ENCODE data around the gene ZNF784. TPM values are rescaled to one million over a fixed set of nuclear protein-coding genes. Genes with fewer than 3 reads are reported as not detected.
"Not testable (repeated sequence)": the region's sequence is repeated elsewhere in the genome, so short reads cannot be mapped to it uniquely, and the experiment has no call there.

ZNF784 gene
- total and polyA plus RNA-seq, 7 donors: 2.8 to 9.1 (median 7.2) TPM

DNA sequence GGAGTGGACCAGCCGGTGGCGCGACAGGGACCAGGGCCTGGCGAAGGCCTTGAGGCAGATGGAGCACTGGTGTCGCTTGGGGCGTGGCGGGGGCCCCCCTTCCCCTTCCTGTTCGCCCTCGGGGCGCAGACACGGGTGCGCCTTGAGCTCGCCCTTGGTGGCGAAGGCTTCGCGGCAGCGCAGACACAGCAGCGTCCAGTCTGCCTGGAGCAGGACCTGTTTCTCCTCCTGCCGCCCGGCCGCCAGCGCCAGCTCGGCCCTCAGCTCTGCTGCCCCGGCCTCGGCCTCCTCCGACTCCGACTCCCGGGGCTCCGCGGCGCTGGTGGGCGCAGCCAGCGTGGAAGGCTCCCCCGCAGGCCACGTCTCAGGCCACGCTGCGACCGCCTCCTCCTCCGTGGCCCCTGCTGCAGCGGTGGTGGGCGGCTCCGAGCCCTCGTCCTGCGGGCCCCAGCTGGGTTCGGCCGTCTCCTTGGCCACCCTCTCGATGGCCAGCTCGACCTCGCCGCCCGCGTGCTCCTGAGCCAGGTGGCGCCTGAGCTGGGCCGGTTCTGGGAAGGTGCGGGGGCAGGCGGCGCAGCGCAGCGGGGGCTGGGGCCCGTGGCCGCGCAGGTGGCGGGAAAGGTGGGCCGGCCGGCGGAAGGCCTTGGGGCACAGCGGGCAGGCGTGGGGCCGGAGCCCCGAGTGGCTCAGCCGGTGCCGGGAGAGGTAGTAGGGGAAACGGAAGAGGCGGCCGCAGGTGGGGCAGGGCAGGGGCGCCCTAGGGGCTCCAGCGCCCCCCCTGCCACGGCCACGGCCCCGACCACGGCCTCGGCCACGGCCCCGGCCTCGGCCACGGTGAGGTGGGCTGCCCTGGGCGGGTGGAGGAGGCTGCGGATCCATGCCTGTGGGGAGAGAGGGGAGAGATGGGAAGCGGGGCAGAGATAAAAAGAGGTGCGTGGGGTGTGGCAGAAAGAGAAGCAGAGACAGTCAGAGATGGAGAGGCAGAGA lies 45.3 kb downstream of the ZNF784 start:
- TF ChIP-seq, protein P1, sequence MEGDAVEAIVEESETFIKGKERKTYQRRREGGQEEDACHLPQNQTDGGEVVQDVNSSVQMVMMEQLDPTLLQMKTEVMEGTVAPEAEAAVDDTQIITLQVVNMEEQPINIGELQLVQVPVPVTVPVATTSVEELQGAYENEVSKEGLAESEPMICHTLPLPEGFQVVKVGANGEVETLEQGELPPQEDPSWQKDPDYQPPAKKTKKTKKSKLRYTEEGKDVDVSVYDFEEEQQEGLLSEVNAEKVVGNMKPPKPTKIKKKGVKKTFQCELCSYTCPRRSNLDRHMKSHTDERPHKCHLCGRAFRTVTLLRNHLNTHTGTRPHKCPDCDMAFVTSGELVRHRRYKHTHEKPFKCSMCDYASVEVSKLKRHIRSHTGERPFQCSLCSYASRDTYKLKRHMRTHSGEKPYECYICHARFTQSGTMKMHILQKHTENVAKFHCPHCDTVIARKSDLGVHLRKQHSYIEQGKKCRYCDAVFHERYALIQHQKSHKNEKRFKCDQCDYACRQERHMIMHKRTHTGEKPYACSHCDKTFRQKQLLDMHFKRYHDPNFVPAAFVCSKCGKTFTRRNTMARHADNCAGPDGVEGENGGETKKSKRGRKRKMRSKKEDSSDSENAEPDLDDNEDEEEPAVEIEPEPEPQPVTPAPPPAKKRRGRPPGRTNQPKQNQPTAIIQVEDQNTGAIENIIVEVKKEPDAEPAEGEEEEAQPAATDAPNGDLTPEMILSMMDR (IDR thresholded peaks at IDR 0.05): no peak
- no peak for TF ChIP-seq POLR2A (IDR thresholded peaks at IDR 0.05)
- TF ChIP-seq EP300 (IDR thresholded peaks at IDR 0.05): no peak
- no peak for TF ChIP-seq POLR2AphosphoS5 (IDR thresholded peaks at IDR 0.05)
- DNase-seq: no peak
- no peaks in the 10 kb centered on the region for H3K27me3 ChIP-seq
- 95% methylated on average over 90 of the region's 90 CpGs for WGBS, 2 donors
- peak overlapping the region in 2 of 4 donors; percentile 71 to 85 for H3K4me3 ChIP-seq
- peaks cover 0 to 25% (median 19%) of the 10 kb centered on the region in 4 donors for H3K36me3 ChIP-seq
- intact Hi-C loops (cut with DNase I): no loop called here
- H3K4me1 ChIP-seq: peaks cover 0 to 25% (median 18%) of the 10 kb centered on the region in 4 donors
- H3K27ac ChIP-seq: peak overlapping the region in 3 of 4 donors; percentile 86 to 94 (median 89)
- H3K9me3 ChIP-seq: no peaks in the 10 kb centered on the region

DNA sequence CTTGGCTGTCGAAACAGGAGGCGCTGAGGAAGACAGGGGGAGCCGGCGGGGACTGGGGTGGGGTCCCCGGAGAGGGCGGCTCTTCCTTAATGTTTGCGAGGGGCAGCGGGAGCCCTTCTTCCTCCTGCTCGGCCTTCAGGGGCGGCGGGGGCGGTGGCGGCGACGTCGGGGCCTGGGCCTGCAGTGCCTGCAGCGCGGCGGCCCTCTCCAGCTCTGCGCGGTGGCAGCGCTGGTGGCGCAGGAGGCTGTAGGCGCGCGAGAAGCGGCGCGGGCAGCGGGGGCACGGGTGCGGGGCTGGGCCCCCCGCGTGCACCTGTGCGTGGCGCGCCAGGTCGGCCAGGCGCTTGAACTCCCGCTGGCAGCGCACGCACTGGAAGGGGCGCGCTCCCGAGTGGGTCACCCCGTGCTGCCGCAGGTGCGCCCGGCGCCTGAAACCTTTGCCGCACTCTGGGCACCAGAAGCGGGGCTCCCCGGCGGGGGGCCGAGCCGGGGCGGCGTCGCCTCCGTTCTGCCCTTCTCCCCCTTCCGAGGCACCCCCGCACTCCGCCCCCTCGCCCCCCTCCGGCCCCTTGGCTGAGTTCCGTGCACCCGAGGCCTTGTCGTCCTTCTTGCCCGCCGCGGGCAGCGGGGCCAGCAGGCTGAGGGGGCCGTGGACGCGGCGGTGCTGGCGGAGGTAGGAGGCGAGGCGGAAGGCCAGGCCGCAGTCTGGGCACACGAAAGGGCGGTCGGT lies 46.2 kb downstream of the ZNF784 start:
- Histone ChIP-seq H3K9me3 (no peaks in the 10 kb centered on the region), H3K27me3 (no peaks in the 10 kb centered on the region), H3K4me1 (peaks cover 0 to 25% (median 18%) of the 10 kb centered on the region in 4 donors), H3K4me3 (no peak overlapping the region), H3K36me3 (peaks cover 0 to 25% (median 19%) of the 10 kb centered on the region in 4 donors), H3K27ac (no peak overlapping the region)
- WGBS, 2 donors: 96% methylated on average over 83 of the region's 83 CpGs
- intact Hi-C loops (cut with DNase I): no loop called here
- no peak for DNase-seq
- TF ChIP-seq POLR2AphosphoS5 (IDR thresholded peaks at IDR 0.05) (no peak), EP300 (IDR thresholded peaks at IDR 0.05) (no peak), POLR2A (IDR thresholded peaks at IDR 0.05) (no peak)
- TF ChIP-seq, protein P1 (IDR thresholded peaks at IDR 0.05): no peak

DNA sequence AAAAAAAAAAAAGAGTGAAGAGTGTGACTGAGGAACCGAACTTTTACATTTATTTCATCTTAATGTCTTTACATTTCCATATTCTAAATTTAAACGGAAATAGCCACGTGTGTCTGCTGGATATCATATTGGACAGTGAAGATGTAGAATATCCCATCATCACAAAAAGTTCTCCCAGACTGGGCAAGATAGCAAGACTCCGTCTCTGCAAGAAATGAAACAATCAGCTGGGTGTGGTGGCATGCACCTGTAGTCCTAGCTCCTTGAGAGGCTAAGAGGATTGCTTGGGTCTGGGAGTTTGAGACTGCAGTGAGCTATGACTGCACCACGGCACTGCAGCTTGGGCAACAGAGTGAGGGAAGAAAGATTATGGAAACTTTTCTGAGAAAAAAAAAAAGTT lies 47.6 kb downstream of the ZNF784 start:
- 91% methylated on average over 5 of the region's 5 CpGs for WGBS, 2 donors
- no peak for DNase-seq
- intact Hi-C loops (cut with DNase I): no loop called here
- TF ChIP-seq, protein P1 (IDR thresholded peaks at IDR 0.05): no peak
- TF ChIP-seq POLR2AphosphoS5 (IDR thresholded peaks at IDR 0.05) (no peak), POLR2A (IDR thresholded peaks at IDR 0.05) (no peak), EP300 (IDR thresholded peaks at IDR 0.05) (no peak)
- Histone ChIP-seq H3K27ac (no peak overlapping the region), H3K4me3 (no peak overlapping the region), H3K9me3 (no peaks in the 10 kb centered on the region), H3K27me3 (no peaks in the 10 kb centered on the region), H3K36me3 (peaks cover 0 to 25% (median 19%) of the 10 kb centered on the region in 4 donors), H3K4me1 (peaks cover 0 to 21% (median 12%) of the 10 kb centered on the region in 4 donors)

DNA sequence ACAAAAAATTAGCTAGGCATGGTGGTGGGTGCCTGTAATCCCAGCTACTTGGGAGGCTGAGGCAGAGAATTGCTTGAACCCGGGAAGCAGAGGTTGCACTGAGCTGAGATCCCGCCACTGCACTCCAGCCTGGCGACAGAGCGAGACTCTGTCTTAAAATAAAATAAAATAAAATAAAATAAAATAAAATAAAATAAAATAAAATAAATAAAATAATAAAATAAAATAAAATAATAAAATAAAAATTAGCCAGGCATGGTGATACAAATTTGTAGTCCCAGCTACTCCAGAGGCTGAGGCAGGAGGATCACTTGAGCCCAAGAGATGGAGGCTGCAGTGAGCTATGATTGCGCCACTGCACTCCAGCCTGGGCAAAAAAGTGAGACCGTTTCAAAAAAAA lies 50.4 kb downstream of the ZNF784 start:
- H3K27ac ChIP-seq; H3K4me3 ChIP-seq; H3K4me1 ChIP-seq; intact Hi-C loops (cut with DNase I); H3K9me3 ChIP-seq; H3K27me3 ChIP-seq; DNase-seq: not testable (repeated sequence)
- 86 to 95% methylated on average over 6 of the region's 6 CpGs for WGBS, 2 donors
- peaks cover 0 to 21% (median 18%) of the 10 kb centered on the region in 4 donors for H3K36me3 ChIP-seq

Other genes starting within 250 kb of the ZNF784 start
- not detected for gene TMEM190, start 247.7 kb downstream of the ZNF784 start, total RNA-seq
- gene TMEM190, start 247.7 kb downstream of the ZNF784 start, polyA plus RNA-seq: under 1 TPM in 1 of 3 donors, not detected in 2; 0.26 TPM
- gene TMEM238, start 240.3 kb downstream of the ZNF784 start, total RNA-seq: 1 to 10 TPM in 1 of 4 donors, under 1 TPM in 2, not detected in 1; 0.54 to 1.7 (median 0.66) TPM
- under 1 TPM in 2 of 3 donors, not detected in 1; 0.90 to 0.92 TPM for gene TMEM238, start 240.3 kb downstream of the ZNF784 start, polyA plus RNA-seq
- gene RPL28, start 238.6 kb downstream of the ZNF784 start, total RNA-seq: 100 to 1,000 TPM; 253 to 607 (median 503) TPM
- 1,000 to 10,000 TPM; 1,833 to 2,816 (median 2,129) TPM for gene RPL28, start 238.6 kb downstream of the ZNF784 start, polyA plus RNA-seq
- 10 to 100 TPM; 11.8 to 23.9 (median 14.8) TPM for gene UBE2S, start 216.8 kb downstream of the ZNF784 start, total RNA-seq
- 10 to 100 TPM in 2 of 3 donors, 1 to 10 TPM in 1; 6.6 to 32.6 (median 16.2) TPM for gene UBE2S, start 216.8 kb downstream of the ZNF784 start, polyA plus RNA-seq
- under 1 TPM in 3 of 4 donors, not detected in 1; 0.28 to 0.41 (median 0.36) TPM for gene SHISA7, start 181.3 kb downstream of the ZNF784 start, total RNA-seq
- gene SHISA7, start 181.3 kb downstream of the ZNF784 start, polyA plus RNA-seq: under 1 TPM in 1 of 3 donors, not detected in 2; 0.04 TPM
- 100 to 1,000 TPM in 2 of 4 donors, 10 to 100 TPM in 2; 90.3 to 114 (median 101) TPM for gene ISOC2, start 162.9 kb downstream of the ZNF784 start, total RNA-seq
- 100 to 1,000 TPM; 147 to 173 (median 162) TPM for gene ISOC2, start 162.9 kb downstream of the ZNF784 start, polyA plus RNA-seq
- not detected for gene C19orf85, start 159.8 kb downstream of the ZNF784 start, total RNA-seq
- under 1 TPM in 1 of 3 donors, not detected in 2; 0.07 TPM for gene C19orf85, start 159.8 kb downstream of the ZNF784 start, polyA plus RNA-seq
- gene ZNF628, start 147.9 kb downstream of the ZNF784 start, total RNA-seq: 10 to 100 TPM in 1 of 4 donors, 1 to 10 TPM in 3; 1.4 to 15.0 (median 3.7) TPM
- gene ZNF628, start 147.9 kb downstream of the ZNF784 start, polyA plus RNA-seq: 10 to 100 TPM in 1 of 3 donors, 1 to 10 TPM in 2; 1.8 to 10.1 (median 2.5) TPM
- gene NAT14, start 139.4 kb downstream of the ZNF784 start, total RNA-seq: 10 to 100 TPM in 1 of 4 donors, 1 to 10 TPM in 3; 6.4 to 10.5 (median 8.4) TPM
- 10 to 100 TPM in 1 of 3 donors, 1 to 10 TPM in 2; 1.4 to 13.7 (median 2.4) TPM for gene NAT14, start 139.4 kb downstream of the ZNF784 start, polyA plus RNA-seq
- 10 to 100 TPM in 3 of 4 donors, 1 to 10 TPM in 1; 9.9 to 66.7 (median 19.2) TPM for gene SSC5D, start 136.1 kb downstream of the ZNF784 start, total RNA-seq
- 1 to 10 TPM in 2 of 3 donors, not detected in 1; 1.2 to 3.8 TPM for gene SSC5D, start 136.1 kb downstream of the ZNF784 start, polyA plus RNA-seq
- not detected for gene SBK2, start 87.4 kb downstream of the ZNF784 start, total RNA-seq
- gene SBK2, start 87.4 kb downstream of the ZNF784 start, polyA plus RNA-seq: not detected
- gene SBK3, start 79.0 kb downstream of the ZNF784 start, total RNA-seq: under 1 TPM in 1 of 4 donors, not detected in 3; 0.36 TPM
- gene SBK3, start 79.0 kb downstream of the ZNF784 start, polyA plus RNA-seq: under 1 TPM in 1 of 3 donors, not detected in 2; 0.23 TPM
- gene ZNF579, start 43.7 kb downstream of the ZNF784 start, total RNA-seq: 1 to 10 TPM; 1.4 to 3.0 (median 2.2) TPM
- gene ZNF579, start 43.7 kb downstream of the ZNF784 start, polyA plus RNA-seq: 1 to 10 TPM in 2 of 3 donors, under 1 TPM in 1; 0.69 to 4.0 (median 1.8) TPM
- 1 to 10 TPM; 3.5 to 9.6 (median 9.1) TPM for gene FIZ1, start 25.0 kb downstream of the ZNF784 start, total RNA-seq
- gene FIZ1, start 25.0 kb downstream of the ZNF784 start, polyA plus RNA-seq: 1 to 10 TPM; 5.3 to 9.0 (median 7.2) TPM
- gene ZNF524, start 24.3 kb downstream of the ZNF784 start, total RNA-seq: 10 to 100 TPM; 24.5 to 37.1 (median 31.3) TPM
- 10 to 100 TPM; 44.1 to 49.2 (median 45.5) TPM for gene ZNF524, start 24.3 kb downstream of the ZNF784 start, polyA plus RNA-seq
- gene ZNF865, start 18.9 kb downstream of the ZNF784 start, total RNA-seq: 1 to 10 TPM; 2.3 to 8.6 (median 3.4) TPM
- gene ZNF865, start 18.9 kb downstream of the ZNF784 start, polyA plus RNA-seq: 1 to 10 TPM; 2.4 to 9.3 (median 3.0) TPM
- 10 to 100 TPM; 23.5 to 45.5 (median 31.1) TPM for gene ZNF580, start 16.4 kb upstream of the ZNF784 start, total RNA-seq
- gene ZNF580, start 16.4 kb upstream of the ZNF784 start, polyA plus RNA-seq: 10 to 100 TPM; 10.4 to 27.9 (median 13.8) TPM
- gene ZNF581, start 19.1 kb upstream of the ZNF784 start, total RNA-seq: 10 to 100 TPM; 18.2 to 43.2 (median 24.5) TPM
- 10 to 100 TPM; 17.1 to 24.4 (median 23.4) TPM for gene ZNF581, start 19.1 kb upstream of the ZNF784 start, polyA plus RNA-seq
- 10 to 100 TPM; 16.6 to 22.9 (median 20.2) TPM for gene CCDC106, start 23.6 kb upstream of the ZNF784 start, total RNA-seq
- 10 to 100 TPM in 2 of 3 donors, 1 to 10 TPM in 1; 5.5 to 10.8 (median 10.0) TPM for gene CCDC106, start 23.6 kb upstream of the ZNF784 start, polyA plus RNA-seq
- 10 to 100 TPM; 52.1 to 79.7 (median 65.4) TPM for gene U2AF2, start 30.5 kb upstream of the ZNF784 start, total RNA-seq
- 100 to 1,000 TPM in 1 of 3 donors, 10 to 100 TPM in 2; 81.7 to 162 (median 86.9) TPM for gene U2AF2, start 30.5 kb upstream of the ZNF784 start, polyA plus RNA-seq
- gene EPN1, start 50.7 kb upstream of the ZNF784 start, total RNA-seq: 10 to 100 TPM; 22.8 to 54.3 (median 34.6) TPM
- gene EPN1, start 50.7 kb upstream of the ZNF784 start, polyA plus RNA-seq: 100 to 1,000 TPM; 137 to 162 (median 146) TPM
- not detected for gene NLRP9, start 113.8 kb upstream of the ZNF784 start, total RNA-seq
- not detected for gene NLRP9, start 113.8 kb upstream of the ZNF784 start, polyA plus RNA-seq
- not detected for gene RFPL4A, start 134.5 kb upstream of the ZNF784 start, total RNA-seq
- gene RFPL4A, start 134.5 kb upstream of the ZNF784 start, polyA plus RNA-seq: under 1 TPM in 1 of 3 donors, not detected in 2; 0.19 TPM
- not detected for gene RFPL4AL1, start 144.6 kb upstream of the ZNF784 start, total RNA-seq
- gene RFPL4AL1, start 144.6 kb upstream of the ZNF784 start, polyA plus RNA-seq: under 1 TPM in 1 of 3 donors, not detected in 2; 0.12 TPM
- not detected for gene NLRP11, start 207.4 kb upstream of the ZNF784 start, total RNA-seq
- gene NLRP11, start 207.4 kb upstream of the ZNF784 start, polyA plus RNA-seq: under 1 TPM in 1 of 3 donors, not detected in 2; 0.04 TPM
- gene NLRP4, start 212.0 kb upstream of the ZNF784 start, total RNA-seq: not detected
- gene NLRP4, start 212.0 kb upstream of the ZNF784 start, polyA plus RNA-seq: under 1 TPM in 1 of 3 donors, not detected in 2; 0.17 TPM